ENCODE data around the gene PLEKHG5.

- TF ChIP-seq CTCF (IDR thresholded peaks at IDR 0.05) (no peak), POLR2A (IDR thresholded peaks at IDR 0.05) (no peak)
Measured at GRCh38 chr1:6485168-6486101, 6.0 kb downstream of the PLEKHG5 start.

Measured in esophagus squamous epithelium (tissue), 4 donors.